HG03342 (cell line): ENCODE results near the gene LRSAM1.

Experiments used
- ATAC-seq: cut with Tn5 transposase; IDR thresholded peaks from one replicate; pipeline ENCODE4 v1.9.1; 2021; ENCODE audit warnings: mild to moderate bottlenecking, moderate library complexity; ENCODE audit not compliant: unreplicated experiment

Gene LRSAM1

DNA sequence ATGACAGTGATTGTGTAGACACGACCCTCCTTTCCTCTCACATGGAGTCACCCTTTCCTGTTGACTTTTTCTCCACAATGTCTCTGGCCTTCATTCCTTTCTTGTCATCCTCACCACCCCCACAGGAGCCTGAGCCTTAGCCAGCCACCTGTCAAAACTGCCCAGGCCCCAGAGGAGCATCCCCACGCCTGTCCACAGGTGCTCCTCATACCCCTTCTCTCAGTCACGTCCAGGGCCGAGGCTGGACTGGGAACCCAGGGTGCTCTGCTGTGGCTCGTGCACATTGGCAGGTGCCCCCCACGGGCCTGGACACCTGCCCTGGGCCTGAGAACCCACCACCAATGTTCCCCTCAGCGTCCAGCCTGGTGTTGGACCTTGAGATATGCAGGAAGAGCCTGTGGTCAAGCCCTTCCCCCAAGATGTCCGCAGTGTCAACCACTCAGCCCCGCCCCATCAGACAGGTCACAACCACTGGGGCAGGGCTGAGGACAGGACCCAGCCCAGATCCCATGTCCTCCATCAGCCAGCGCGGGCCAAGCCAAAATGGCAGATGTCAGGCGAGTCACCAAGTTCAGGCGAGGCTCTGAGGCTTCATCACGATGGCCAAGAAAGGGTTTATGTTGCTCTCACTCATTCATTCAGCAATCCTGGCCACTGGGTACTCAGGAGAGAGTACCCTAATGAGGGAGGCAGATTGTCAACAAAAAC is 95.0 kb downstream of the LRSAM1 start:
- no peak for ATAC-seq

DNA sequence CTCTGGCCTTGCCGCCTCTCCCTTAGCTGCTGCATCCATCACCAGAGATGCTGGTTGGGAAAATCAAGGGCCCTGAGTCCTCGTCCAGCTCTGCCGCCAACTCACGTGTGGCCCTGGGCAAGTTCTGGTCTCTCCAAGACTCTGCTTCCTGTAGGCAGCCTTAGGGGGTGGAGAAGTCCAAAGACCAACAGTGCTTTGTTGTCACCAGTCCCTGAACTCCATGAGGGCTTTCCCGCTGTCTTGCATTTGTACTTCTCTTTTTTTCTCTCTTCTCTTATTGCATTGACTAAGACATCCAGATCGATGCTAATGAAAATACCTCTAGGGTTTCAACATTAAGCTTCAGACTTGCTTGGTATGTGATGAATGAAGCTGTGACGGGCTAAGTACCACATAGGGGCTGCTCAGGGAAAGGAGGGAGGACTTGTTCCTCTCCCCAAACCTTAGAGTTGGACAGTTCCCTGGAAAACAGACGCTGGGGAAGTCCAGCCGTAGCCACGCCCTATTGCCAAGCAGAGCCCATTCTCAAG is 97.1 kb downstream of the LRSAM1 start:
- ATAC-seq = no peak

DNA sequence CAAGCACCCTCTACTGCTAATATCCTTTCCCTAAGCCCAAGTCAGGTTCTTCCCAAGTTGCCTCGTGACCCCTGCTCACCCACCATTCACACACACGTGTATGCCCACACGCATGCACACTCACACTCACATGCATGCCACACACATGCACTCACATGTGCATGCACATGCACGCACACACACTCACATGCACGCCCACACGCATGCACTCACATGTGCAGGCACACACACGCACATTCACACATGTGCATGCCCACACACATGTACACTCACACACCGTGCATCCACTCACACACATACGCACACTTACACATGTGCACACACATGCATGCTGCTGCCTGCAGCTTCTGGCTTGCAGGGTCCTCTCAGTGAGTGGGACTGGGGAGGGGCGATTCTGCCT is 97.9 kb downstream of the LRSAM1 start:
- no peak for ATAC-seq

DNA sequence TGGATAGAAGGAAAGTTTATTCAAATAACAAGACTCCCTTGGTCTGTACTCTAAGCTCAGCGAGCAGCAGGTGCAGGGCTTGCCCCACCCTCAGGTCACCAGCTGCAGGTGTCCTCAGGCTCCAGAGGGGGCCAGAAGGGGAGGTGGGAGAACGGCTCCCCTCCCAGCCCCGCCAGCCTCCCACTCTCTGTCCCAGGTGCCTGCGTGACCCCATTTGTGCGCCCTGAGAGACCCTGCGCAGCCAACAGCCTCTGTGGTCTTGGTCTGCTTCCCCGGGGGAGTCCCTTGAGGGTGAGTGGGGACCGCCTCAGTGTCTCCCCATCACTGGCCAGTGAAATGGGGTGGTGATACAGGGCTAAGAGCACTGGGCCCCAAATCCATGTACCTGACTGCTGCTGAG is 98.4 kb downstream of the LRSAM1 start:
- no peak for ATAC-seq

DNA sequence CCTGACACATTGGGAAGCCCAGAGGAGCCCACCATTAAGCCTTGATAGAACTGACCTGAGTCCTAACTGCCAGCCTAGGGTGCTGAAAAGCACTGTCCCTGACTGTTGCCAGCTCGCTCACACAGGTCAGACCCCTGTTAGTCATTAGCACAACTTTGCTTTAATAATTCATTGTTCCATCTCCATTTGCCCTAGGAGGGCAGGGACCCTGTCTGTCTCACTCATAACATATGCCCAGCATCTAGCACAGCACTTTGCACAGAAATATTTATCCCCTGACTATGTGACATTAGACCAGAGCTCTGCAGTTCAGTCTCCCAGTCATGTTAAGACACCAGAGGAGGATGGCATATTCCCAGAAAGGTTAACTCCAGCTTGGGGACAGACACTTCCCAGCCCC is 99.0 kb downstream of the LRSAM1 start:
- ATAC-seq = no peak

DNA sequence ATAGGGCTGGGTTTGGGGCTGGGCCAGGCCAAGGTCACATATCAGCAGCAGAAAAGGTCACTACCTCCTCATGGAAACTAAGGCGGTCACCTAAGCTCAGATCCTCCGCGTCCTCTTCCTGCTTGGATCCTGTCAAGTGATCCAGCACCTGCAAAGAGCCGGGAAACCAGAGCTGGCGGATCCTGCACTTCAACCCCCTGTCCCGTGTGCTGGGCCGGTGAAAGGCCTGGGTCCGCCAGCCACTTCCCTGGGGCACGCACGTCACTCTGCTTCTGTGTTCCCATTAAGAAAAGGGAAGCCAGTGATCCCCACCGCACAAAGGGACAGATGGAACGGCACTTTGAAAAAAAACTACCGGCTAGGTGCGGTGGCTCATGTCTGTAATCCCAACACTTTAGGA is 99.4 kb downstream of the LRSAM1 start:
- ATAC-seq = no peak
